GM12892 (cell line): ENCODE data around the gene SLC4A3.

Experiments
- POLR2AphosphoS5 ChIP-seq: IDR thresholded peaks from 2 replicates; pipeline ENCODE4 v1.6.1; 2011; ENCODE audit warnings: low read depth, low read length, control low read depth
- TAF1 ChIP-seq: IDR thresholded peaks from 2 replicates; pipeline ENCODE4 v1.6.1; 2011; ENCODE audit warnings: low read depth, mild to moderate bottlenecking, control low read depth, low read length, borderline replicate concordance

DNA sequence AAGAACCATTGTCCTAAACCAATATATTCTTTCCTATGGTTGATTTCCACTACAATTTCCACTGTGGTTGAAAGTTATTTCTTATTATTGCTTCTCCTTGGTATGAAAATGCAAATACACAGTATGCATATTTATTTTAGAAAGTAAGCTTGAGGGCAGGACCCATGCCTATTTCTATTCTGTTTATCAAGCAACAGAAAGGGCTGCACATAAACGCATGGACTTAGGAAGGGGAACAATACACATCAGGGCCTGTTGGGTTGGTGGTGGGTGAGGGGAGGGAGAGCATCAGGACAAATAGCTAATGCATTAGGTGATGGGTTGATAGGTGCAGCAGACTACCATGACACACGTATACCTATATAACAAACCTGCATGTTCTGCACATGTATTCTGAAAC, 20.7 kb downstream of the SLC4A3 start:
- TF ChIP-seq POLR2AphosphoS5 (no peak), TAF1 (no peak)
